GM23338 (cell line): ENCODE results near the gene PRPSAP2. TPM values are rescaled to one million over a fixed set of nuclear protein-coding genes. Genes with fewer than 3 reads are reported as not detected.

Experiments used
- ATAC-seq: fragments of 200-7000 bp; cut with Tn5 transposase; 3 replicates; pipeline ENCODE4 v1.9.1; 2020
- DNase-seq: peaks from one replicate; pipeline ENCODE4 v3.0.0-alpha.2; 2015; ENCODE audit warnings: low spot score
- H2AFZ ChIP-seq: fragments of 200-600 bp; sonication (generic); 2 replicates; pipeline ENCODE4 v1.8.0; 2016; ENCODE audit warnings: antibody characterized with exemption, mild to moderate bottlenecking, moderate library complexity
- H3F3A ChIP-seq: fragments of 200-600 bp; sonication (generic); replicated peaks from 2 replicates; pipeline ENCODE4 v1.8.0; 2017; ENCODE audit warnings: antibody characterized with exemption, mixed run types, low read depth
- H3K27ac ChIP-seq: fragments of 200-600 bp; sonication (generic); 2 replicates; pipeline ENCODE4 v1.6.1; 2016; ENCODE audit warnings: low read depth
- H3K27me3 ChIP-seq: fragments of 200-600 bp; sonication (generic); 2 replicates; pipeline ENCODE4 v1.8.0; 2016; ENCODE audit warnings: mild to moderate bottlenecking, mixed run types, moderate library complexity; ENCODE audit not compliant: insufficient read depth
- H3K36me3 ChIP-seq: fragments of 200-600 bp; sonication (generic); 2 replicates; pipeline ENCODE4 v1.8.0; 2016; ENCODE audit warnings: mild to moderate bottlenecking; ENCODE audit not compliant: insufficient read depth
- H3K4me1 ChIP-seq: fragments of 200-600 bp; sonication (generic); 2 replicates; pipeline ENCODE4 v1.8.0; 2016; ENCODE audit warnings: mild to moderate bottlenecking, moderate library complexity; ENCODE audit not compliant: insufficient read depth
- H3K4me2 ChIP-seq: fragments of 200-600 bp; sonication (generic); 2 replicates; pipeline ENCODE4 v1.7.1; 2017; ENCODE audit warnings: mixed run types
- H3K4me3 ChIP-seq: fragments of 200-600 bp; sonication (generic); 2 replicates; pipeline ENCODE4 v1.6.1; 2016; ENCODE audit warnings: mixed run types
- H3K79me2 ChIP-seq: fragments of 200-600 bp; sonication (generic); replicated peaks from 2 replicates; pipeline ENCODE4 v1.8.0; 2017; ENCODE audit warnings: mild to moderate bottlenecking; ENCODE audit not compliant: insufficient read depth
- H3K9me2 ChIP-seq: fragments of 200-600 bp; sonication (generic); 2 replicates; pipeline ENCODE4 v1.8.0; 2017; ENCODE audit not compliant: insufficient read depth
- H4K20me1 ChIP-seq: fragments of 200-600 bp; sonication (generic); replicated peaks from 2 replicates; pipeline ENCODE4 v1.8.0; 2017; ENCODE audit warnings: mild to moderate bottlenecking; ENCODE audit not compliant: insufficient read depth
- H3K27ac Mint-ChIP-seq: 2 replicates; pipeline ENCODE4 v1.8.0; 2020; ENCODE audit warnings: inconsistent platforms, mild to moderate bottlenecking, moderate library complexity, mixed read lengths
- H3K27me3 Mint-ChIP-seq: 3 replicates; pipeline ENCODE4 v1.8.0; 2022; ENCODE audit warnings: low read depth, mild to moderate bottlenecking, moderate library complexity, mixed read lengths, inconsistent platforms; ENCODE audit not compliant: insufficient read depth, poor library complexity
- H3K36me3 Mint-ChIP-seq: 3 replicates; pipeline ENCODE4 v1.8.0; 2021; ENCODE audit warnings: low read depth, mild to moderate bottlenecking, inconsistent platforms, moderate library complexity, mixed read lengths
- H3K4me1 Mint-ChIP-seq: 3 replicates; pipeline ENCODE4 v1.8.0; 2020; ENCODE audit warnings: mild to moderate bottlenecking, inconsistent platforms, mixed read lengths
- H3K4me3 Mint-ChIP-seq: 3 replicates; pipeline ENCODE4 v1.8.0; 2021; ENCODE audit warnings: moderate library complexity, mild to moderate bottlenecking, inconsistent platforms, mixed read lengths
- H3K9me3 Mint-ChIP-seq: 3 replicates; pipeline ENCODE4 v1.8.0; 2020; ENCODE audit warnings: moderate library complexity, mild to moderate bottlenecking, inconsistent platforms, mixed read lengths
- EZH2phosphoT487 ChIP-seq: fragments of 200-600 bp; sonication (generic); IDR thresholded peaks from one replicate; pipeline ENCODE4 v1.8.1; 2018; ENCODE audit warnings: antibody characterized with exemption; ENCODE audit not compliant: unreplicated experiment
- JUNB ChIP-seq: IDR thresholded peaks from one replicate; pipeline ENCODE4 v1.6.1; 2016; ENCODE audit warnings: antibody characterized with exemption; ENCODE audit not compliant: unreplicated experiment
- NANOG ChIP-seq: IDR thresholded peaks from 2 replicates; pipeline ENCODE4 v1.6.1; 2016; ENCODE audit warnings: antibody characterized with exemption, borderline replicate concordance
- POLR2AphosphoS5 ChIP-seq: IDR thresholded peaks from 2 replicates; pipeline ENCODE4 v1.6.1; 2016; ENCODE audit warnings: antibody characterized with exemption, low read depth
- REST ChIP-seq: IDR thresholded peaks from one replicate; pipeline ENCODE4 v1.6.1; 2018; ENCODE audit warnings: antibody characterized with exemption; ENCODE audit not compliant: unreplicated experiment
- ZNF114 ChIP-seq: fragments of 250-450 bp; sonication (Bioruptor Pico); IDR thresholded peaks from 2 replicates; pipeline ENCODE4 v1.5.0; 2020; ENCODE audit warnings: mild to moderate bottlenecking, moderate library complexity
- ZNF462 ChIP-seq: fragments of 250-450 bp; sonication (Bioruptor Pico); IDR thresholded peaks from 2 replicates; pipeline ENCODE4 v1.5.0; 2020; ENCODE audit warnings: mild to moderate bottlenecking, moderate library complexity
- polyA plus RNA-seq: library from polyadenylated mRNA; unstranded; fragments of >200 nt; fragmentation: Nextera tagmentation; extraction: Ambion mirVana; gene quantifications from 2 replicates; pipeline ENCODE4 v1.2.1, GENCODE V29; 2016
- total RNA-seq: library from RNA; depleted of rRNA; stranded (reverse); fragments of >200 nt; shearing (Covaris generic); gene quantifications from 2 replicates; pipeline ENCODE4 v1.2.3, GENCODE V29; 2014

Gene PRPSAP2
- total and polyA plus RNA-seq, 2 experiments from 2014 or later, result 34.6 to 54.4 TPM

GRCh38 chr17:18848501-18848900 lies 9.4 kb upstream of the PRPSAP2 start (continued):
- TF ChIP-seq REST (no peak), EZH2phosphoT487 (no peak), JUNB (no peak), POLR2AphosphoS5 (no peak), NANOG (no peak), ZNF462 (CRISPR knock-in tag) (no peak), ZNF114 (no peak)

DNA sequence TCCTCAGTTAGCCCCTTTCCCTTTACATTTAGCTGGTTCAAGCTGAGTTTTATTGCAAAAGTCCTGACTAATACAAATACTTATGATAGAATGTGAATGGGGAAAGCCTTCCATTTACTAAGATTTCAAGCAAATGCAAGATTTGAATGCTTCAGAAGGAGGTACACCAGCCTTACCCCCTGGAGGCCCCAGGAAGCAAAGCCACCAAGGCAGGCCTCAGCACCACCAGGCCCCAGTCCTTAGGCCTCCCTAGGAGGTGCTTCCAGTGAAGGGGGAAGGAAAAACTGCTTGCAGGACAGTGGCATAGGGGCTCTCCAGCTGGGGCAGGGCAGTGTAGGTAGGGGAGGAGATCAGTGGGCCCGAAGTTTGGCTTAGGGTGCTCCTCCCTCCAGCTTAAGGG lies 7.3 kb upstream of the PRPSAP2 start:
- no peak for ATAC-seq
- H3K4me1 ChIP-seq, result peaks cover 4% of the 10 kb centered on the region; the same call in 1 of the 2 replicates
- H3K4me1 Mint-ChIP-seq, result peaks cover 4% of the 10 kb centered on the region
- peak overlapping the region; percentile 57; the same call in 1 of the 2 replicates for H3K27ac Mint-ChIP-seq
- H3K9me2 ChIP-seq, result no peaks in the 10 kb centered on the region
- no peak overlapping the region for H2AFZ ChIP-seq
- no peak overlapping the region for H3K27ac ChIP-seq
- H3K36me3 ChIP-seq, result no peaks in the 10 kb centered on the region
- H3K27me3 Mint-ChIP-seq, result peaks cover under 1% of the 10 kb centered on the region
- no peaks in the 10 kb centered on the region for H4K20me1 ChIP-seq
- no peaks in the 10 kb centered on the region for H3F3A ChIP-seq
- H3K4me3 Mint-ChIP-seq, result no peak overlapping the region
- H3K4me2 ChIP-seq, result no peak overlapping the region
- no peaks in the 10 kb centered on the region for H3K36me3 Mint-ChIP-seq
- no peak overlapping the region for H3K4me3 ChIP-seq
- H3K9me3 Mint-ChIP-seq, result no peaks in the 10 kb centered on the region
- no peak for DNase-seq
- H3K27me3 ChIP-seq, result no peaks in the 10 kb centered on the region
- H3K79me2 ChIP-seq, result peaks cover 11% of the 10 kb centered on the region
- no peak for TF ChIP-seq ZNF462 (CRISPR knock-in tag)
- no peak for TF ChIP-seq JUNB
